Endodermal cell (in vitro differentiated cells): Measurements from ENCODE around the gene ATP10A. TPM values are rescaled to one million over a fixed set of nuclear protein-coding genes. Genes with fewer than 3 reads are reported as not detected.
A peak's percentile ranks its signal among the peaks of the same experiment; 100 is the strongest.

Experiments
- DNase-seq: peaks from one replicate; pipeline ENCODE4 v3.0.0-alpha.2; 2017
- H3K27ac ChIP-seq: 2 replicates; pipeline ENCODE4 v1.5.1; 2013; ENCODE audit warnings: mild to moderate bottlenecking, low read depth, low read length, moderate library complexity
- H3K27me3 ChIP-seq: 2 replicates; pipeline ENCODE4 v1.6.1; 2013; ENCODE audit warnings: mild to moderate bottlenecking, low read length, moderate library complexity; ENCODE audit not compliant: insufficient read depth, control insufficient read depth, poor library complexity, severe bottlenecking
- H3K36me3 ChIP-seq: 2 replicates; pipeline ENCODE4 v1.7.0; 2013; ENCODE audit warnings: mild to moderate bottlenecking, low read length, moderate library complexity; ENCODE audit not compliant: control insufficient read depth, insufficient read depth
- H3K4me1 ChIP-seq: one replicate; pipeline ENCODE4 v1.7.0; 2013; ENCODE audit warnings: low read length; ENCODE audit not compliant: control insufficient read depth, insufficient read depth
- H3K4me3 ChIP-seq: 2 replicates; pipeline ENCODE4 v1.5.1; 2013; ENCODE audit warnings: mild to moderate bottlenecking, low read length, moderate library complexity
- H3K9ac ChIP-seq: 2 replicates; pipeline ENCODE4 v1.6.1; 2013; ENCODE audit warnings: mild to moderate bottlenecking, low read length, moderate library complexity; ENCODE audit not compliant: poor library complexity, severe bottlenecking; ENCODE audit errors: extremely low read depth
- H3K9me3 ChIP-seq: 2 replicates; pipeline ENCODE4 v1.6.1; 2013; ENCODE audit warnings: mild to moderate bottlenecking, low read length, moderate library complexity; ENCODE audit not compliant: control insufficient read depth
- H3K27ac Mint-ChIP-seq: 2 replicates; pipeline ENCODE4 v1.8.0; 2020; ENCODE audit warnings: mixed read lengths
- H3K27me3 Mint-ChIP-seq: 2 replicates; pipeline ENCODE4 v1.8.0; 2021; ENCODE audit warnings: mild to moderate bottlenecking, mixed read lengths; ENCODE audit not compliant: insufficient read depth
- H3K36me3 Mint-ChIP-seq: 2 replicates; pipeline ENCODE4 v1.8.0; 2020; ENCODE audit warnings: low read depth, mixed read lengths
- H3K4me1 Mint-ChIP-seq: 2 replicates; pipeline ENCODE4 v1.8.0; 2020; ENCODE audit warnings: mixed read lengths
- H3K4me3 Mint-ChIP-seq: 2 replicates; pipeline ENCODE4 v1.8.0; 2020; ENCODE audit warnings: mild to moderate bottlenecking, moderate library complexity, mixed read lengths
- H3K9me3 Mint-ChIP-seq: 2 replicates; pipeline ENCODE4 v1.8.0; 2020; ENCODE audit warnings: mild to moderate bottlenecking, mixed read lengths
- whole genome bisulfite sequencing, 2 experiments: methylation state at CpG; one replicate each; pipeline versions ENCODE4 v1.1.5 to v1.1.7; 2013; ENCODE audit warnings: missing lambda C conversion rate in 2 of 2, mixed read lengths in 1 of 2; ENCODE audit not compliant: insufficient coverage in 1 of 2, insufficient read length in 1 of 2; 5-methylcytosine and 5-hydroxymethylcytosine counted together
- total RNA-seq, 2 donors: library from RNA; stranded (reverse); fragmentation: NEBNext Ultra II Directional in 1 of 2; extraction: Animal tissue kit (Norgen Biotek cat#: 25700) in 1 of 2; gene quantifications; 2 replicates in 1 of 2; 3 replicates in 1 of 2; pipeline ENCODE4 v1.2.1, GENCODE V29; 2021
- TF ChIP-seq, protein P1 (sequence below): fragments of 200-600 bp; sonication (generic); conservative IDR thresholded peaks from 2 replicates; pipeline ENCODE4 v1.5.0; 2021; ENCODE audit warnings: antibody characterized with exemption, mild to moderate bottlenecking

The ATP10A gene
- total RNA-seq, 2 donors from 2014 or later: 0.04 to 1.2 TPM

GRCh38 chr15:25740383-25741255, 122.5 kb downstream of the ATP10A start:
- TF ChIP-seq, protein P1, sequence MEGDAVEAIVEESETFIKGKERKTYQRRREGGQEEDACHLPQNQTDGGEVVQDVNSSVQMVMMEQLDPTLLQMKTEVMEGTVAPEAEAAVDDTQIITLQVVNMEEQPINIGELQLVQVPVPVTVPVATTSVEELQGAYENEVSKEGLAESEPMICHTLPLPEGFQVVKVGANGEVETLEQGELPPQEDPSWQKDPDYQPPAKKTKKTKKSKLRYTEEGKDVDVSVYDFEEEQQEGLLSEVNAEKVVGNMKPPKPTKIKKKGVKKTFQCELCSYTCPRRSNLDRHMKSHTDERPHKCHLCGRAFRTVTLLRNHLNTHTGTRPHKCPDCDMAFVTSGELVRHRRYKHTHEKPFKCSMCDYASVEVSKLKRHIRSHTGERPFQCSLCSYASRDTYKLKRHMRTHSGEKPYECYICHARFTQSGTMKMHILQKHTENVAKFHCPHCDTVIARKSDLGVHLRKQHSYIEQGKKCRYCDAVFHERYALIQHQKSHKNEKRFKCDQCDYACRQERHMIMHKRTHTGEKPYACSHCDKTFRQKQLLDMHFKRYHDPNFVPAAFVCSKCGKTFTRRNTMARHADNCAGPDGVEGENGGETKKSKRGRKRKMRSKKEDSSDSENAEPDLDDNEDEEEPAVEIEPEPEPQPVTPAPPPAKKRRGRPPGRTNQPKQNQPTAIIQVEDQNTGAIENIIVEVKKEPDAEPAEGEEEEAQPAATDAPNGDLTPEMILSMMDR: no peak
- no peak overlapping the region for H3K27ac ChIP-seq
- Mint-ChIP-seq H3K36me3 (no peaks in the 10 kb centered on the region), H3K4me1 (no peaks in the 10 kb centered on the region), H3K4me3 (no peak overlapping the region), H3K27me3 (no peaks in the 10 kb centered on the region), H3K27ac (no peak overlapping the region), H3K9me3 (no peaks in the 10 kb centered on the region)
- H3K4me1 ChIP-seq: no peaks in the 10 kb centered on the region
- no peaks in the 10 kb centered on the region for H3K36me3 ChIP-seq
- H3K4me3 ChIP-seq: no peak overlapping the region
- no peak for DNase-seq
- H3K9me3 ChIP-seq: no peaks in the 10 kb centered on the region
- H3K27me3 ChIP-seq: no peaks in the 10 kb centered on the region
- H3K9ac ChIP-seq: no peak overlapping the region
- WGBS, 2 experiments: 88 to 95% methylated on average over 14 to 18 of the region's 18 CpGs

GRCh38 chr15:25739687-25740121, 123.4 kb downstream of the ATP10A start:
- H3K27me3 ChIP-seq: no peaks in the 10 kb centered on the region
- DNase-seq: peak; percentile 67
- H3K4me1 Mint-ChIP-seq: no peaks in the 10 kb centered on the region
- H3K9ac ChIP-seq: no peak overlapping the region
- H3K9me3 Mint-ChIP-seq: no peaks in the 10 kb centered on the region
- no peak overlapping the region for H3K27ac Mint-ChIP-seq
- 67 to 72% methylated on average over 3 to 7 of the region's 7 CpGs for WGBS, 2 experiments
- H3K36me3 Mint-ChIP-seq: no peaks in the 10 kb centered on the region
- TF ChIP-seq, protein P1: peak; percentile 69
- H3K4me1 ChIP-seq: no peaks in the 10 kb centered on the region
- H3K27ac ChIP-seq: no peak overlapping the region
- H3K27me3 Mint-ChIP-seq: no peaks in the 10 kb centered on the region
- no peak overlapping the region for H3K4me3 Mint-ChIP-seq
- H3K4me3 ChIP-seq: no peak overlapping the region
- H3K36me3 ChIP-seq: no peaks in the 10 kb centered on the region
- no peaks in the 10 kb centered on the region for H3K9me3 ChIP-seq

DNA sequence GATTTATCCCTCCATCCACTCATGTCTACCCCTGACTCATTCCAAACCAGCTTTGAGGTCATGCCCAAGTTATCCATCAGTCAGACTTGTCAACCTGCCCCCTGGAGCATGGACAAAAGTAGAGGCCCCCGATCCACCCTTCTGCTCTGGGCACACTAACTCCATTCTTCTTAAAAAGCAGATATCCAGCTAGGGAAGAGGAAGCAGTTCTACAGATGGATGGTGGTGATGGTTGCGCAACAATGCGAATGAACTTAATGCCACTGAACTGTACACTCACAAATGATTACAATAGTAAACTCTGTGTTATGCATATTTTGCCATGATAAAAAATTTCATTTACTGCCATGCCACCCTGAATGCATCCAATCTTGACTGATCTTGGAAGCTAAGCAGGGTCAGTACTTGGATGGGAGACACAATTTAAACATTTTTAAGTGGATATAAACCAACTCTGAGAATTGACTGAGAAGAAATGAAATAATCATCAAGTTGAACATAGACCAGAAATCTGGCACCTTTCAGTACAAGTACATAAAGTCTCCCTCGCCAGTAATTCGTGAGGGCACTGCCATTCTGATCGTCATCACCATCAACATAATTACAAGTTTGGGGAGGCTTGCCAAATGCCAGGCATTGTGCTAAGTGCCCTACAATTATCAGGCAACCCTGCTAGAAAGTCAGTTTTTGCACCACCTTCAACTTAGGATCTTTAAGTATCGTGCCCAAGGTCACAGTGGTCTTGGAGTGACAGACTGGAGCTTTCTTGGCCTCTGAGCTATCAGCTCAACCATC, 124.8 kb downstream of the ATP10A start:
- no peaks in the 10 kb centered on the region for H3K9me3 Mint-ChIP-seq
- no peaks in the 10 kb centered on the region for H3K4me1 ChIP-seq
- H3K36me3 ChIP-seq: no peaks in the 10 kb centered on the region
- no peaks in the 10 kb centered on the region for H3K9me3 ChIP-seq
- H3K4me1 Mint-ChIP-seq: no peaks in the 10 kb centered on the region
- TF ChIP-seq, protein P1: no peak
- DNase-seq: no peak
- H3K27ac Mint-ChIP-seq: no peak overlapping the region
- no peaks in the 10 kb centered on the region for H3K36me3 Mint-ChIP-seq
- 89 to 95% methylated on average over 3 to 7 of the region's 7 CpGs for WGBS, 2 experiments
- no peaks in the 10 kb centered on the region for H3K27me3 Mint-ChIP-seq
- H3K27ac ChIP-seq: no peak overlapping the region
- no peak overlapping the region for H3K4me3 ChIP-seq
- H3K27me3 ChIP-seq: no peaks in the 10 kb centered on the region
- H3K4me3 Mint-ChIP-seq: no peak overlapping the region
- no peak overlapping the region for H3K9ac ChIP-seq
